Umbilical cord (tissue), 2 donors: ENCODE results near the gene PRDM4. TPM values are rescaled to one million over a fixed set of nuclear protein-coding genes. Genes with fewer than 3 reads are reported as not detected.
"Not testable (repeated sequence)": the region's sequence is repeated elsewhere in the genome, so short reads cannot be mapped to it uniquely, and the experiment has no call there.

ENCODE experiments used
- DNase-seq: peaks from one replicate; pipeline ENCODE4 v3.0.0-alpha.2; 2015; ENCODE audit warnings: low spot score
- total RNA-seq: library from RNA; depleted of rRNA; stranded (reverse); fragments of >200 nt; gene quantifications from one replicate; pipeline ENCODE4 v1.2.3, GENCODE V29; 2014; ENCODE audit warnings: low replicate concordance; ENCODE audit not compliant: insufficient read depth

The PRDM4 gene
- total RNA-seq, 1 donor from 2014 or later = 19.3 TPM

DNA sequence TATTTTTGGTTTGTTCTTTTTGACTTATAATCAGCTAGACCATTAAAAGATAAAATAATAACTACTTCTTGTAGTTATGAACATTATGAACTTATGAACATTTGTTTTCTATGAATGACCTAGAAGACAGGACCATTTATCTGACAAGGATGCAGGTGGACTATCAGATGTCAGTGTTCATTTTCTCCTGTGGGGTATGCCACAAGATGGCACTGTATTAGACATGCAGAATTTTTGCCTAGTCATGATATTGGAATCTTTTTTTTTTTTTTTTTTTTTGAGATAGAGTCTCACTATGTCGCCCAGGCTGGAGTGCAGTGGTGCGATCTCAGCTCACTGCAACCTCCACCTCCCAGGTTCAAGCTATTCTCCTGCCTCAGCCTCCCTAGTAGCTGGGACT, 65.2 kb downstream of the PRDM4 start:
- not testable (repeated sequence) for DNase-seq

DNA sequence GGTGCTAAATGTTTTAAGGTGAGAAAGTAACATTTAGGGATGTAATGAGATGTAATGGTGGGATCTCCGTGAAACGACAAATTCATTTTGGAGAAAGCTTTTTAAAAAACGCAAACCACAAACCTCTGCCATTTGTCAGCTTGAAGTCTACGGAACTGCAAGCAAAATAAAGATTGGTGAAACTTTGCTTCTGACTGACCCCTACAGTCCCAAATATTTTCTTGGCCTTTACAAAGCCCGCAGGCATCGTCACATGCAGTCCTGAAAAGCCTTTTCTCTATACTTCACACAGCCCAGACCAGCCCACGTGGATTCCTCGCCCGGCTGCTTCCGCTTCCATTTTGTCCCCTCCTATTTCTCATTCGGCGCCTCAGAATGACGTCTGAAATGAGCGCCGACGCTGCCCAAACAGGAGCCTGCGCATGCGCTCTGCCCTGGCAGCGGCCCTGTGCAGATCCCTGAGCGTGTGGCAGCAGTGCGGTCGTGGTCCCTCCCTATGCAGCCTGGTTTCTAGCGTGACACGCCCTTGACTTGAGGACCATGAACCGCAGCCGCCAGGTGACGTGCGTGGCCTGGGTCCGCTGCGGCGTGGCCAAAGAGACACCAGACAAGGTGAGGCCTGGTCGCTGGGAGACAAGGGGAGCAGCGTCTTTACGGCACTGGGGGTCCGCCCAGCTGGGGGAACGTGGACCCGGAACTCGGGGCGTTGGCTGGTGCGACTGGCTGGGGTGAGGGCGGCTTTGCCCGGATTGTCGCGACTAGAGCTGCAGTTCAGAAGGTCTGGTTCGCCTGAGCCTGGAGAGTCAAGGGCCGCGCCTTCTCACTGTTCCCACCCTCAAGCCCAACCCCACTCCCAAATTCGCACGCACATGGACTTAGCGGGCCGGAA, 75.3 kb downstream of the PRDM4 start, which contains the start of gene PWP1:
TSS of gene PWP1 (plus strand) at position 440 of the 889 bp plus-strand sequence. CDS start at position 541, 101 bp downstream.
- DNase-seq = peak; percentile 98

- DNase-seq = no peak
These were observed 76.0 kb downstream of the PRDM4 start for GRCh38 chr12:107684990-107685359.

DNA sequence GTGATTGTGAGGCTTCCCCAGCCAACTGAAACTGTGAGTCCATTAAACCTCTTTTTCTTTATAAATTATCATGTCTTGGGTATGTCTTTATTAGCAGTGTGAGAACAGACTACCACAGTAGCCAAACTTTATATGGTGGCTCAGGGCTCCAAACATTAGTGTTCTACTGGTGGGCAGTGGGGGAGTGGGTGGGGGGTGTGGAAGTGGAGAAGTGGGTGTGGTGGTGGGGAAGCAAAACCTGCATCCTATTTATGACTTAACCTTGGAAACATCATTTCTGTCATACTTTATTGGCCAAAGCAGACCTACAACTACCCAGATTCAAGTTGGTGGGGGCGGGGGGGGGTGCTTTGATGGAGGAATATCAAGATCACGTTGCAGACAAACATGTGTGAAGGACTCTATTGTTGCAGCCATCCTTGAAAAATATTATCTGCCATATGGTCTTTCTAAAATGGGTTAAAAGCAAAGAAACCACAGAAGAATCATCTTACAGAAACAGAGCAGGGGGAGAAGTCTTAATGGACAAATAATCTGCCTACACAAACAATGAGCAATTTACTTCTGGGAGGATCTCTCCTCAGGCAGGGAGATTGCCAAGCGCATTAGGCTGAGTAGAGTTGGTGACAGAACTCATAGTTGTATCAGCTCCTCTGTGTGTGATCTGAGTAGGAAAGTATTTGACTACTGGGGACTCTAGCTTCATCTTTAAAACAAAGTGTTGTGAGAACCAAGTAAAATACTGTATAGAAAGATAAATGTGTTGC, 76.7 kb downstream of the PRDM4 start:
- DNase-seq = no peak

Other genes with a start within 250 kb of the PRDM4 start
- gene PWP1, start 75.3 kb downstream of the PRDM4 start, total RNA-seq = 59.2 TPM
- not detected for gene ASCL4, start 13.6 kb upstream of the PRDM4 start, total RNA-seq